GM23338 (cell line): ENCODE measurements around the gene RBPJ. TPM values are rescaled to one million over a fixed set of nuclear protein-coding genes. Genes with fewer than 3 reads are reported as not detected.

Experiments
- ATAC-seq: fragments of 200-7000 bp; cut with Tn5 transposase; 3 replicates; pipeline ENCODE4 v1.9.1; 2020
- DNase-seq: peaks from one replicate; pipeline ENCODE4 v3.0.0-alpha.2; 2015; ENCODE audit warnings: low spot score
- H2AFZ ChIP-seq: fragments of 200-600 bp; sonication (generic); 2 replicates; pipeline ENCODE4 v1.8.0; 2016; ENCODE audit warnings: antibody characterized with exemption, mild to moderate bottlenecking, moderate library complexity
- H3F3A ChIP-seq: fragments of 200-600 bp; sonication (generic); replicated peaks from 2 replicates; pipeline ENCODE4 v1.8.0; 2017; ENCODE audit warnings: antibody characterized with exemption, mixed run types, low read depth
- H3K27ac ChIP-seq: fragments of 200-600 bp; sonication (generic); 2 replicates; pipeline ENCODE4 v1.6.1; 2016; ENCODE audit warnings: low read depth
- H3K27me3 ChIP-seq: fragments of 200-600 bp; sonication (generic); 2 replicates; pipeline ENCODE4 v1.8.0; 2016; ENCODE audit warnings: mild to moderate bottlenecking, mixed run types, moderate library complexity; ENCODE audit not compliant: insufficient read depth
- H3K36me3 ChIP-seq: fragments of 200-600 bp; sonication (generic); 2 replicates; pipeline ENCODE4 v1.8.0; 2016; ENCODE audit warnings: mild to moderate bottlenecking; ENCODE audit not compliant: insufficient read depth
- H3K4me1 ChIP-seq: fragments of 200-600 bp; sonication (generic); 2 replicates; pipeline ENCODE4 v1.8.0; 2016; ENCODE audit warnings: mild to moderate bottlenecking, moderate library complexity; ENCODE audit not compliant: insufficient read depth
- H3K4me2 ChIP-seq: fragments of 200-600 bp; sonication (generic); 2 replicates; pipeline ENCODE4 v1.7.1; 2017; ENCODE audit warnings: mixed run types
- H3K4me3 ChIP-seq: fragments of 200-600 bp; sonication (generic); 2 replicates; pipeline ENCODE4 v1.6.1; 2016; ENCODE audit warnings: mixed run types
- H3K79me2 ChIP-seq: fragments of 200-600 bp; sonication (generic); replicated peaks from 2 replicates; pipeline ENCODE4 v1.8.0; 2017; ENCODE audit warnings: mild to moderate bottlenecking; ENCODE audit not compliant: insufficient read depth
- H3K9me2 ChIP-seq: fragments of 200-600 bp; sonication (generic); 2 replicates; pipeline ENCODE4 v1.8.0; 2017; ENCODE audit not compliant: insufficient read depth
- H4K20me1 ChIP-seq: fragments of 200-600 bp; sonication (generic); replicated peaks from 2 replicates; pipeline ENCODE4 v1.8.0; 2017; ENCODE audit warnings: mild to moderate bottlenecking; ENCODE audit not compliant: insufficient read depth
- H3K27ac Mint-ChIP-seq: 2 replicates; pipeline ENCODE4 v1.8.0; 2020; ENCODE audit warnings: inconsistent platforms, mild to moderate bottlenecking, moderate library complexity, mixed read lengths
- H3K27me3 Mint-ChIP-seq: 3 replicates; pipeline ENCODE4 v1.8.0; 2022; ENCODE audit warnings: low read depth, mild to moderate bottlenecking, moderate library complexity, mixed read lengths, inconsistent platforms; ENCODE audit not compliant: insufficient read depth, poor library complexity
- H3K36me3 Mint-ChIP-seq: 3 replicates; pipeline ENCODE4 v1.8.0; 2021; ENCODE audit warnings: low read depth, mild to moderate bottlenecking, inconsistent platforms, moderate library complexity, mixed read lengths
- H3K4me1 Mint-ChIP-seq: 3 replicates; pipeline ENCODE4 v1.8.0; 2020; ENCODE audit warnings: mild to moderate bottlenecking, inconsistent platforms, mixed read lengths
- H3K4me3 Mint-ChIP-seq: 3 replicates; pipeline ENCODE4 v1.8.0; 2021; ENCODE audit warnings: moderate library complexity, mild to moderate bottlenecking, inconsistent platforms, mixed read lengths
- H3K9me3 Mint-ChIP-seq: 3 replicates; pipeline ENCODE4 v1.8.0; 2020; ENCODE audit warnings: moderate library complexity, mild to moderate bottlenecking, inconsistent platforms, mixed read lengths
- CREB1 ChIP-seq: fragments of 250-450 bp; sonication (Bioruptor Pico); IDR thresholded peaks from 2 replicates; pipeline ENCODE4 v1.5.0; 2020; ENCODE audit warnings: low read depth, mild to moderate bottlenecking, moderate library complexity
- ETS1 ChIP-seq: IDR thresholded peaks from 2 replicates; pipeline ENCODE4 v1.6.1; 2016; ENCODE audit warnings: antibody characterized with exemption
- EZH2 ChIP-seq: fragments of 200-600 bp; sonication (generic); IDR thresholded peaks from one replicate; pipeline ENCODE4 v1.8.0; 2017; ENCODE audit warnings: antibody characterized with exemption, mild to moderate bottlenecking, low read depth; ENCODE audit not compliant: unreplicated experiment
- EZH2phosphoT487 ChIP-seq: fragments of 200-600 bp; sonication (generic); IDR thresholded peaks from one replicate; pipeline ENCODE4 v1.8.1; 2018; ENCODE audit warnings: antibody characterized with exemption; ENCODE audit not compliant: unreplicated experiment
- JUNB ChIP-seq: IDR thresholded peaks from one replicate; pipeline ENCODE4 v1.6.1; 2016; ENCODE audit warnings: antibody characterized with exemption; ENCODE audit not compliant: unreplicated experiment
- REST ChIP-seq: IDR thresholded peaks from one replicate; pipeline ENCODE4 v1.6.1; 2018; ENCODE audit warnings: antibody characterized with exemption; ENCODE audit not compliant: unreplicated experiment
- STAT1 ChIP-seq: IDR thresholded peaks from one replicate; pipeline ENCODE4 v1.6.1; 2016; ENCODE audit warnings: antibody characterized with exemption; ENCODE audit not compliant: unreplicated experiment
- ZNF331 ChIP-seq: fragments of 250-450 bp; sonication (Bioruptor Pico); IDR thresholded peaks from 2 replicates; pipeline ENCODE4 v1.5.0; 2020; ENCODE audit warnings: low read depth, mild to moderate bottlenecking, moderate library complexity
- ZNF462 ChIP-seq: fragments of 250-450 bp; sonication (Bioruptor Pico); IDR thresholded peaks from 2 replicates; pipeline ENCODE4 v1.5.0; 2020; ENCODE audit warnings: mild to moderate bottlenecking, moderate library complexity
- polyA plus RNA-seq: library from polyadenylated mRNA; unstranded; fragments of >200 nt; fragmentation: Nextera tagmentation; extraction: Ambion mirVana; gene quantifications from 2 replicates; pipeline ENCODE4 v1.2.1, GENCODE V29; 2016
- total RNA-seq: library from RNA; depleted of rRNA; stranded (reverse); fragments of >200 nt; shearing (Covaris generic); gene quantifications from 2 replicates; pipeline ENCODE4 v1.2.3, GENCODE V29; 2014

Gene RBPJ
- total and polyA plus RNA-seq, 2 experiments from 2014 or later, result 212 to 457 TPM

- TF ChIP-seq ZNF462 (no peak), STAT1 (no peak), JUNB (no peak), ETS1 (no peak)
Measured at GRCh38 chr4:26478330-26478729, 157.5 kb downstream of the RBPJ start (continued).

DNA sequence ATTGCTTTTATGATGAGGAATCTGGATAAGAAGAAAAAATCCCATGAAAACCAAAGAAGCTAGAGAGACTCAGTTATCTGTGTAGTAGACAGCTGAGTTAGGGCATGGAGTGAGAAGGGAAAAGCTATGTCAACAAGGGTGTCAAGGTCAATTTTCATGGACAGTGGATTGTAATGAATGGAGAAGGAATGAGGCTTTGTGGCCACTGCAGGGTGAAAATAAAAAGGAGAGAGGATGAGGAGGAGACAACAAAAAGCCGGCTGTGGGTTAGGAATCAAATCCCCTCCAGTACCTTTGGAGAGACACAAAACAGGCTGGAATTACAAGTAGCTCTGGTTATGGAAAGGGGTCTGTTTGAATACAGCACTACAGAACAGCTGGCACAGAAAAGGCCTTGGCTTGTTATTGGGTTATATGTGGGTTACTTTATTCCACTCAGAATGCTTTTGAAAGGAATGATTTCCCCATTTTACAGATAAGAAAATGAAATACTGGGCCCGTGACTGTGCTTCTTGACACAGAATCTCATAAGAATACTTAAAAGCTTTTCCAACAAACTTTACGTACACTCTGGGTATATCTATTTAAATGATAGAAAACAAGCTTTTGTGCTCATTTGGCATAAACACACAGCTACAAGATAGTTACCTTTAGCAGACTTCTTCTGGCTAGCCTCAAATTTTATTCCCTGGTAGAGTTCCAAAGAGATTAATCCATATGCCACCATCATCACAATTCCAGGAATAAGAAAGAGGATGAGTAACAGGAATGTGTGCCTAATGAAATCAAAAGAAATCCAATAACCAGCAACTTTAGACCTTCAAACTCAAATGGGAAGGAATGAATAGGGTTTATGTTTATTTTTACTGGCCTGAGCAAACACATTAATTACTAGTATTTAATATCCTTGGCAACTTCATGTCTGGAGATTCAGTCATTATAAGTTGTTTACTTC is 162.0 kb downstream of the RBPJ start:
- no peaks in the 10 kb centered on the region; the same call in 2 of the 3 replicates for H3K9me3 Mint-ChIP-seq
- H3K36me3 ChIP-seq, result no peaks in the 10 kb centered on the region
- peaks cover 8% of the 10 kb centered on the region; the same call in 2 of the 3 replicates for H3K4me1 Mint-ChIP-seq
- no peaks in the 10 kb centered on the region for H3K27me3 Mint-ChIP-seq
- no peaks in the 10 kb centered on the region for H3K36me3 Mint-ChIP-seq
- H3K9me2 ChIP-seq, result no peaks in the 10 kb centered on the region
- H3K4me3 ChIP-seq, result no peak overlapping the region
- no peaks in the 10 kb centered on the region for H3K27me3 ChIP-seq
- H3K4me2 ChIP-seq, result no peak overlapping the region
- H3K27ac Mint-ChIP-seq, result no peak overlapping the region
- H3K4me1 ChIP-seq, result peaks cover 14% of the 10 kb centered on the region
- H3F3A ChIP-seq, result no peaks in the 10 kb centered on the region
- H2AFZ ChIP-seq, result no peak overlapping the region
- H3K27ac ChIP-seq, result no peak overlapping the region
- no peak overlapping the region for H3K4me3 Mint-ChIP-seq
- ATAC-seq (no peak), DNase-seq (no peak)
- no peaks in the 10 kb centered on the region for H3K79me2 ChIP-seq
- H4K20me1 ChIP-seq, result no peaks in the 10 kb centered on the region
- no peak for TF ChIP-seq CREB1 (CRISPR knock-in tag)
- TF ChIP-seq ZNF331 (CRISPR knock-in tag), result no peak
- TF ChIP-seq EZH2phosphoT487, result no peak
- TF ChIP-seq EZH2, result no peak
- TF ChIP-seq REST, result no peak
- TF ChIP-seq ETS1, result no peak
